H9 (cell line): ENCODE results near the gene WNK3. TPM values are rescaled to one million over a fixed set of nuclear protein-coding genes. Genes with fewer than 3 reads are reported as not detected.

Source experiments
- DNase-seq: peaks from one replicate; pipeline ENCODE4 v3.0.0-alpha.2; 2017
- H2AFZ ChIP-seq: one replicate; pipeline ENCODE4 v1.6.1; 2013; ENCODE audit warnings: mild to moderate bottlenecking, low read length, control low read depth, moderate library complexity
- H2AK5ac ChIP-seq: 2 replicates; pipeline ENCODE4 v1.6.1; 2013; ENCODE audit warnings: low read length, control low read depth, mixed read lengths; ENCODE audit not compliant: insufficient read length
- H2BK120ac ChIP-seq: one replicate; pipeline ENCODE4 v1.6.1; 2013; ENCODE audit warnings: low read depth, mild to moderate bottlenecking, low read length, control low read depth, inconsistent platforms; ENCODE audit not compliant: poor library complexity, severe bottlenecking
- H2BK12ac ChIP-seq: 2 replicates; pipeline ENCODE4 v1.6.1; 2013; ENCODE audit warnings: low read length, control low read depth, mixed read lengths, low read depth; ENCODE audit not compliant: insufficient read length
- H2BK15ac ChIP-seq: 2 replicates; pipeline ENCODE4 v1.6.1; 2013; ENCODE audit warnings: low read depth, low read length, control low read depth
- H2BK20ac ChIP-seq: one replicate; pipeline ENCODE4 v1.6.1; 2013; ENCODE audit warnings: low read depth, mild to moderate bottlenecking, low read length, control low read depth, inconsistent platforms; ENCODE audit not compliant: poor library complexity, severe bottlenecking
- H2BK5ac ChIP-seq: 2 replicates; pipeline ENCODE4 v1.6.1; 2013; ENCODE audit warnings: low read length, control low read depth, mixed read lengths; ENCODE audit not compliant: insufficient read length
- H3K14ac ChIP-seq: 2 replicates; pipeline ENCODE4 v1.6.1; 2013; ENCODE audit warnings: low read length, control low read depth; ENCODE audit not compliant: insufficient read depth
- H3K18ac ChIP-seq: 2 replicates; pipeline ENCODE4 v1.6.1; 2013; ENCODE audit warnings: low read depth, mild to moderate bottlenecking, mixed read lengths, low read length, control low read depth; ENCODE audit not compliant: insufficient read length
- H3K23ac ChIP-seq: 2 replicates; pipeline ENCODE4 v1.6.1; 2013; ENCODE audit warnings: low read length, control low read depth, mixed read lengths, low read depth; ENCODE audit not compliant: insufficient read length
- H3K23me2 ChIP-seq: 2 replicates; pipeline ENCODE4 v1.6.1; 2013; ENCODE audit warnings: low read depth, mild to moderate bottlenecking, mixed read lengths, low read length, control low read depth; ENCODE audit not compliant: insufficient read length, poor library complexity, severe bottlenecking
- H3K27ac ChIP-seq: 2 replicates; pipeline ENCODE4 v1.5.1; 2013; ENCODE audit warnings: low read length, control low read depth, mixed read lengths, low read depth; ENCODE audit not compliant: insufficient read length
- H3K27me3 ChIP-seq: 2 replicates; pipeline ENCODE4 v1.6.1; 2013; ENCODE audit warnings: low read length, control low read depth, inconsistent platforms; ENCODE audit not compliant: insufficient read depth
- H3K4ac ChIP-seq: 2 replicates; pipeline ENCODE4 v1.6.1; 2013; ENCODE audit warnings: low read depth, mild to moderate bottlenecking, control low read depth, inconsistent platforms, low read length, moderate library complexity
- H3K4me1 ChIP-seq: 2 replicates; pipeline ENCODE4 v1.6.1; 2013; ENCODE audit warnings: low read length, control low read depth, inconsistent platforms; ENCODE audit not compliant: insufficient read depth
- H3K4me2 ChIP-seq: 2 replicates; pipeline ENCODE4 v1.6.1; 2013; ENCODE audit warnings: low read length, control low read depth, mixed read lengths; ENCODE audit not compliant: insufficient read length, insufficient read depth
- H3K56ac ChIP-seq: 2 replicates; pipeline ENCODE4 v1.6.1; 2013; ENCODE audit warnings: low read depth, mild to moderate bottlenecking, mixed read lengths, low read length, control low read depth; ENCODE audit not compliant: insufficient read length
- H3K79me1 ChIP-seq: 2 replicates; pipeline ENCODE4 v1.6.1; 2013; ENCODE audit warnings: low read depth, mild to moderate bottlenecking, moderate library complexity, low read length, control low read depth, inconsistent platforms; ENCODE audit not compliant: insufficient read depth, poor library complexity, severe bottlenecking
- H3K79me2 ChIP-seq: 2 replicates; pipeline ENCODE4 v1.6.1; 2013; ENCODE audit warnings: low read length, control low read depth, inconsistent platforms; ENCODE audit not compliant: insufficient read depth
- H3K9ac ChIP-seq: 2 replicates; pipeline ENCODE4 v1.6.1; 2013; ENCODE audit warnings: low read length, control low read depth, mixed read lengths; ENCODE audit not compliant: insufficient read length; ENCODE audit errors: extremely low read depth
- H3K9me3 ChIP-seq: one replicate; pipeline ENCODE4 v1.6.1; 2013; ENCODE audit warnings: low read depth, low read length, inconsistent platforms; ENCODE audit not compliant: control insufficient read depth
- H3T11ph ChIP-seq: one replicate; pipeline ENCODE4 v1.6.1; 2013; ENCODE audit warnings: mild to moderate bottlenecking, low read length, control low read depth, inconsistent platforms
- H4K20me1 ChIP-seq: one replicate; pipeline ENCODE4 v1.6.1; 2013; ENCODE audit not compliant: control insufficient read depth, insufficient read length, insufficient read depth
- H4K5ac ChIP-seq: 2 replicates; pipeline ENCODE4 v1.6.1; 2013; ENCODE audit warnings: low read depth, mild to moderate bottlenecking, mixed read lengths, low read length, control low read depth; ENCODE audit not compliant: insufficient read length
- H4K8ac ChIP-seq: replicated peaks from 2 replicates; pipeline ENCODE4 v1.6.1; 2013; ENCODE audit warnings: low read length, control low read depth, mixed read lengths, low read depth; ENCODE audit not compliant: insufficient read length
- H4K91ac ChIP-seq: 2 replicates; pipeline ENCODE4 v1.6.1; 2013; ENCODE audit warnings: low read depth, mild to moderate bottlenecking, moderate library complexity, mixed read lengths, low read length, control low read depth; ENCODE audit not compliant: insufficient read length
- H3K27ac Mint-ChIP-seq, 3 experiments: 2 replicates in 2 of 3; 3 replicates in 1 of 3; pipeline ENCODE4 v1.8.0; 2020 to 2021; ENCODE audit warnings: mixed read lengths in 3 of 3, mild to moderate bottlenecking in 1 of 3, moderate library complexity in 1 of 3
- H3K27me3 Mint-ChIP-seq: 2 replicates; pipeline ENCODE4 v1.8.0; 2021; ENCODE audit warnings: low read depth, mild to moderate bottlenecking, moderate library complexity, mixed read lengths
- H3K36me3 Mint-ChIP-seq, 3 experiments: 2 replicates in 2 of 3; 3 replicates in 1 of 3; pipeline ENCODE4 v1.8.0; 2020 to 2021; ENCODE audit warnings: low read depth in 3 of 3, mixed read lengths in 3 of 3; ENCODE audit not compliant: insufficient read depth in 1 of 3
- H3K4me1 Mint-ChIP-seq, 2 experiments: 2 replicates each; pipeline ENCODE4 v1.8.0; 2020; ENCODE audit warnings: mixed read lengths in 2 of 2
- H3K4me3 Mint-ChIP-seq, 2 experiments: 2 replicates in 1 of 2; 3 replicates in 1 of 2; pipeline ENCODE4 v1.8.0; 2020 to 2021; ENCODE audit warnings: mild to moderate bottlenecking in 2 of 2, mixed read lengths in 2 of 2, moderate library complexity in 1 of 2
- H3K9me3 Mint-ChIP-seq, 2 experiments: 2 replicates in 1 of 2; 3 replicates in 1 of 2; pipeline ENCODE4 v1.8.0; 2020; ENCODE audit warnings: mild to moderate bottlenecking in 2 of 2, mixed read lengths in 2 of 2, moderate library complexity in 1 of 2
- WGBS: extraction: QIAGEN DNeasy Blood & Tissue Kit; methylation state at CpG from one replicate; pipeline ENCODE4 v1.1.7; 2013; ENCODE audit warnings: missing lambda C conversion rate, low lambda C conversion rate, mixed read lengths; ENCODE audit not compliant: insufficient read length; ENCODE audit errors: extremely low coverage; 5-methylcytosine and 5-hydroxymethylcytosine counted together
- total RNA-seq: library from RNA; stranded (reverse); gene quantifications from 2 replicates; pipeline ENCODE4 v1.2.1, GENCODE V29; 2021
- TF ChIP-seq, protein P1 (sequence below): fragments of 200-600 bp; sonication (generic); conservative IDR thresholded peaks from 3 replicates; pipeline ENCODE4 v1.8.0; 2021; ENCODE audit warnings: antibody characterized with exemption, mild to moderate bottlenecking

WNK3 gene
- total RNA-seq, 1 experiment from 2014 or later, result 22.8 TPM

DNA sequence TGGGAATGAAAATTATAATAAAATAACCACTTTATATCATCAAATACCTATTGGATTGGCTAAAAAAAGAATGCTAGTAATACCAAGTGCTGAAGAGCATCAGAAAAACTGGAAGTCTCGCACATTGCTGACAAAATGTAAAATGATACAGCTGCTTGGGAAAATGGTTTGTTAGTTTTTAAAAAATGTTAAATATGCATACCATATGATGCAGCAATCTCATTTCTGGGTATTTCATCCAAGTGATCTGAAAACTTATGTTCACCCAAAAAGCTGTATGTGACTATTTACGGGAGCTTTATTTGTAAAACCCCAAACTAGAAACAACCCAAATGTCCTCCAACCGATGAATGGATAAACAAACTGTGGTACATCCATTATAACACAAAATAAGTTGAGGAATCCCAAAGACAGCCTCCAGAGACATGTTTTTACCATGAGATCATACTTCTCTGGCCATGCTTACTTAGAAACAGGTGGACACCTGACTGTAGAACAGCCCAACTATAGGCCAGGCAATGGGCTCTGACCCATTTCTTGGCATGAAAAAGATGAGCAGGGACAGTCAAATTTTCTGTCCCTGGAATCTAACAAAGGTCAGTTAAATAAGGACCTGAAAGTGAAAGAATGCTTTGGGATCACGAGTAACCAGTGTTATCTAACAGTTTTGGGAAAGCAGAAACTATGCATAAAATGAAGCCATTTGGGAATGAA, 127.3 kb downstream of the WNK3 start:
- Histone ChIP-seq H3K23ac (no peak overlapping the region), H2AFZ (no peak overlapping the region), H3T11ph (no peak overlapping the region), H2AK5ac (no peak overlapping the region), H3K9ac (no peak overlapping the region), H2BK20ac (no peak overlapping the region), H2BK12ac (no peak overlapping the region), H3K4me1 (no peaks in the 10 kb centered on the region), H3K9me3 (peaks cover 11% of the 10 kb centered on the region), H3K56ac (no peak overlapping the region), H3K23me2 (no peaks in the 10 kb centered on the region), H3K4me2 (no peak overlapping the region), H3K14ac (no peak overlapping the region), H3K27me3 (no peaks in the 10 kb centered on the region), H3K79me2 (no peaks in the 10 kb centered on the region), H3K4ac (no peak overlapping the region), H3K79me1 (no peaks in the 10 kb centered on the region), H4K20me1 (no peaks in the 10 kb centered on the region), H4K91ac (no peak overlapping the region), H4K8ac (no peak overlapping the region), H2BK120ac (no peak overlapping the region), H3K27ac (no peak overlapping the region), H4K5ac (no peak overlapping the region), H2BK5ac (no peak overlapping the region), H3K18ac (no peak overlapping the region), H2BK15ac (no peak overlapping the region)
- Mint-ChIP-seq H3K9me3 (peaks cover 34 to 38% of the 10 kb centered on the region in 2 experiments), H3K4me3 (no peak overlapping the region), H3K36me3 (peaks cover 3 to 9% (median 4%) of the 10 kb centered on the region in 3 experiments; a peak in 5 of 7 replicates), H3K4me1 (no peaks in the 10 kb centered on the region), H3K27me3 (no peaks in the 10 kb centered on the region), H3K27ac (no peak overlapping the region)
- DNase-seq, result no peak
- TF ChIP-seq, protein P1, sequence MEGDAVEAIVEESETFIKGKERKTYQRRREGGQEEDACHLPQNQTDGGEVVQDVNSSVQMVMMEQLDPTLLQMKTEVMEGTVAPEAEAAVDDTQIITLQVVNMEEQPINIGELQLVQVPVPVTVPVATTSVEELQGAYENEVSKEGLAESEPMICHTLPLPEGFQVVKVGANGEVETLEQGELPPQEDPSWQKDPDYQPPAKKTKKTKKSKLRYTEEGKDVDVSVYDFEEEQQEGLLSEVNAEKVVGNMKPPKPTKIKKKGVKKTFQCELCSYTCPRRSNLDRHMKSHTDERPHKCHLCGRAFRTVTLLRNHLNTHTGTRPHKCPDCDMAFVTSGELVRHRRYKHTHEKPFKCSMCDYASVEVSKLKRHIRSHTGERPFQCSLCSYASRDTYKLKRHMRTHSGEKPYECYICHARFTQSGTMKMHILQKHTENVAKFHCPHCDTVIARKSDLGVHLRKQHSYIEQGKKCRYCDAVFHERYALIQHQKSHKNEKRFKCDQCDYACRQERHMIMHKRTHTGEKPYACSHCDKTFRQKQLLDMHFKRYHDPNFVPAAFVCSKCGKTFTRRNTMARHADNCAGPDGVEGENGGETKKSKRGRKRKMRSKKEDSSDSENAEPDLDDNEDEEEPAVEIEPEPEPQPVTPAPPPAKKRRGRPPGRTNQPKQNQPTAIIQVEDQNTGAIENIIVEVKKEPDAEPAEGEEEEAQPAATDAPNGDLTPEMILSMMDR, result no peak
- WGBS, result no CpG with 5 or more reads among the region's 4 CpGs
